HG03159 (cell line): Measurements from ENCODE around the gene ETV1.

ENCODE experiments used
- ATAC-seq: cut with Tn5 transposase; IDR thresholded peaks from one replicate; pipeline ENCODE4 v1.9.1; 2021; ENCODE audit warnings: mild to moderate bottlenecking, moderate library complexity; ENCODE audit not compliant: unreplicated experiment

Gene ETV1

GRCh38 chr7:13886356-13886755, 103.1 kb downstream of the ETV1 start:
- no peak for ATAC-seq

GRCh38 chr7:13882051-13882450, 107.4 kb downstream of the ETV1 start:
- ATAC-seq = no peak

GRCh38 chr7:13880789-13881188, 108.7 kb downstream of the ETV1 start:
- ATAC-seq = no peak

GRCh38 chr7:13879994-13880686, 109.3 kb downstream of the ETV1 start:
- no peak for ATAC-seq

- ATAC-seq = no peak
Observed at GRCh38 chr7:13879143-13879542, 110.3 kb downstream of the ETV1 start.

- no peak for ATAC-seq
Observed at GRCh38 chr7:13878154-13878553, 111.3 kb downstream of the ETV1 start.

- ATAC-seq = no peak
Observed at GRCh38 chr7:13875496-13876074, 113.9 kb downstream of the ETV1 start.

- no peak for ATAC-seq
Observed at GRCh38 chr7:13874783-13875182, 114.7 kb downstream of the ETV1 start.

GRCh38 chr7:13872709-13873108, 116.8 kb downstream of the ETV1 start:
- no peak for ATAC-seq

- no peak for ATAC-seq
Observed at GRCh38 chr7:13871008-13871407, 118.5 kb downstream of the ETV1 start.

GRCh38 chr7:13860734-13861133, 128.7 kb downstream of the ETV1 start:
- no peak for ATAC-seq

- ATAC-seq = no peak
Observed at GRCh38 chr7:13856012-13856411, 133.5 kb downstream of the ETV1 start.

- no peak for ATAC-seq
Observed at GRCh38 chr7:13852281-13852968, 137.0 kb downstream of the ETV1 start.

GRCh38 chr7:13851736-13852135, 137.7 kb downstream of the ETV1 start:
- ATAC-seq = no peak

GRCh38 chr7:13850185-13850752, 139.2 kb downstream of the ETV1 start:
- ATAC-seq = peak; percentile 96

- ATAC-seq = no peak
Observed at GRCh38 chr7:13849163-13849892, 140.1 kb downstream of the ETV1 start.

- no peak for ATAC-seq
Observed at GRCh38 chr7:13848681-13849131, 140.8 kb downstream of the ETV1 start.

- ATAC-seq = no peak
Observed at GRCh38 chr7:13846386-13846785, 143.1 kb downstream of the ETV1 start.

GRCh38 chr7:13845601-13846000, 143.9 kb downstream of the ETV1 start:
- no peak for ATAC-seq

- no peak for ATAC-seq
Observed at GRCh38 chr7:13844954-13845353, 144.5 kb downstream of the ETV1 start.

- ATAC-seq = no peak
Observed at GRCh38 chr7:13841284-13841683, 148.2 kb downstream of the ETV1 start.
